ENCODE results near the gene AXIN1. TPM values are rescaled to one million over a fixed set of nuclear protein-coding genes. Genes with fewer than 3 reads are reported as not detected.

AXIN1 gene
- total and polyA plus RNA-seq, 9 of the 15 experiments (the other 6 are each of a cell fraction or from before 2014, with no cell fraction given), result 0.42 to 58.0 (median 25.9) TPM

DNA sequence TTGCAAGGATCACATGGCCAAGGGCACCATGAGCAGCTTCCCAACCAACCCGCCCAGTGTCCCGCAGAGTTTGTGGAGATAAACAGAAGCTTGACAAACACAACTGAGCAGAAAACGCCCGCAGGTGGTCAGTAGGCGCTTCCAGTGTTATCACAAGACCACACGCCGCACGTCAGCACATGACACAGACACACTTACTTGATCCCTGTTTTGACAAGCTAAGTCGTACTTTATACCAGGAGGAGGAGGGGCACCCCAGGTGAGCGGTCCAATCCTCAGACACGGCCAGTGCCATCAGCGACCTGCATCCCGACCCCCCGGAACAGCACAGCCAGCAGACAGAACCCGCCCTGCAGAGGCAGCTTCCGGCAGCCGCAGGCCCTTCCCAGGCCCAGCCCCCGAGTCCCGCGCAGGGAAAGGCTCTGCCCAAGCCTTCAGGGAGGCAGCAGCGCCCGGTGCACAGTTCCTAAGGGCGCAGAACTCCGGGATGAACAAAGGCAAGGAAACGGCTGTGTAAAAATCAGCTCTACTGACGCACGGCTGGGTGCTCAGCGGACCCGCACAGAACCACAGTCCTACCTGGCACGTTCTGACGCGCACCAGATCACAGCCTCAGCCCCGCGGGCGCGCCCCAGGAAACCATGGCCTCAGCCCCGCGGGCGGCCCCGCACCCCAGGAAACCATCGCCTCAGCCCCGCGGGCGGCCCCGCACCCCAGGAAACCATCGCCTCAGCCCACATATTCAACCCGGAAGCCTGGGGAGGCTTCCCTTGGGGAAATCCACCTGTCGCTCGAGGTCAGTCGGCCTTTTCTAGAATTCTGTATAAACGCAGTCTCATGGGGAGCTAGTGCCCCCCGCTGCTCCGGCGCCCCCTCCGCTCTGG, 27.8 kb downstream of the AXIN1 start (continued):
- TF ChIP-seq ZNF609 (CRISPR knock-in tag; IDR thresholded peaks at IDR 0.05; ENCODE audit: borderline replicate concordance), result no peak
- peak; percentile 89 for TF ChIP-seq TEAD4 (IDR thresholded peaks at IDR 0.05; ENCODE audit: low read length)
- TF ChIP-seq TEAD4 (CRISPR knock-in tag; IDR thresholded peaks at IDR 0.05; ENCODE audit: borderline replicate concordance), result no peak
- TF ChIP-seq CREM (IDR thresholded peaks at IDR 0.05; ENCODE audit: low read depth), result peak; percentile 92
- peak; percentile 65 for TF ChIP-seq GABPA (tag; conservative IDR thresholded peaks at IDR 0.05; ENCODE audit: low read depth)
- TF ChIP-seq MYNN (IDR thresholded peaks at IDR 0.05), result peak; percentile 69
- no peak for TF ChIP-seq MYNN (CRISPR knock-in tag; IDR thresholded peaks at IDR 0.05)
- TF ChIP-seq, protein P1, sequence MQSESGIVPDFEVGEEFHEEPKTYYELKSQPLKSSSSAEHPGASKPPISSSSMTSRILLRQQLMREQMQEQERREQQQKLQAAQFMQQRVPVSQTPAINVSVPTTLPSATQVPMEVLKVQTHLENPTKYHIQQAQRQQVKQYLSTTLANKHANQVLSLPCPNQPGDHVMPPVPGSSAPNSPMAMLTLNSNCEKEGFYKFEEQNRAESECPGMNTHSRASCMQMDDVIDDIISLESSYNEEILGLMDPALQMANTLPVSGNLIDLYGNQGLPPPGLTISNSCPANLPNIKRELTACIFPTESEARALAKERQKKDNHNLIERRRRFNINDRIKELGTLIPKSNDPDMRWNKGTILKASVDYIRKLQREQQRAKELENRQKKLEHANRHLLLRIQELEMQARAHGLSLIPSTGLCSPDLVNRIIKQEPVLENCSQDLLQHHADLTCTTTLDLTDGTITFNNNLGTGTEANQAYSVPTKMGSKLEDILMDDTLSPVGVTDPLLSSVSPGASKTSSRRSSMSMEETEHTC (IDR thresholded peaks at IDR 0.05), result peak; percentile 97
- peak; percentile 82 for TF ChIP-seq RAD51 (IDR thresholded peaks at IDR 0.05; ENCODE audit: borderline replicate concordance, low read depth)
- peak; percentile 88 for TF ChIP-seq KLF16 (IDR thresholded peaks at IDR 0.05)
- no peak for TF ChIP-seq ZNF444 (CRISPR knock-in tag; IDR thresholded peaks at IDR 0.05)
- peak; percentile 84 for TF ChIP-seq PKNOX1 (IDR thresholded peaks at IDR 0.05)
- TF ChIP-seq CXXC5 (CRISPR knock-in tag; IDR thresholded peaks at IDR 0.05), result peak; percentile 92
- TF ChIP-seq, protein P2, sequence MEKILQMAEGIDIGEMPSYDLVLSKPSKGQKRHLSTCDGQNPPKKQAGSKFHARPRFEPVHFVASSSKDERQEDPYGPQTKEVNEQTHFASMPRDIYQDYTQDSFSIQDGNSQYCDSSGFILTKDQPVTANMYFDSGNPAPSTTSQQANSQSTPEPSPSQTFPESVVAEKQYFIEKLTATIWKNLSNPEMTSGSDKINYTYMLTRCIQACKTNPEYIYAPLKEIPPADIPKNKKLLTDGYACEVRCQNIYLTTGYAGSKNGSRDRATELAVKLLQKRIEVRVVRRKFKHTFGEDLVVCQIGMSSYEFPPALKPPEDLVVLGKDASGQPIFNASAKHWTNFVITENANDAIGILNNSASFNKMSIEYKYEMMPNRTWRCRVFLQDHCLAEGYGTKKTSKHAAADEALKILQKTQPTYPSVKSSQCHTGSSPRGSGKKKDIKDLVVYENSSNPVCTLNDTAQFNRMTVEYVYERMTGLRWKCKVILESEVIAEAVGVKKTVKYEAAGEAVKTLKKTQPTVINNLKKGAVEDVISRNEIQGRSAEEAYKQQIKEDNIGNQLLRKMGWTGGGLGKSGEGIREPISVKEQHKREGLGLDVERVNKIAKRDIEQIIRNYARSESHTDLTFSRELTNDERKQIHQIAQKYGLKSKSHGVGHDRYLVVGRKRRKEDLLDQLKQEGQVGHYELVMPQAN (IDR thresholded peaks at IDR 0.05; ENCODE audit: borderline replicate concordance), result peak; percentile 73; the same call in 1 of the 2 replicates
- TF ChIP-seq NR2C2 (CRISPR knock-in tag; IDR thresholded peaks at IDR 0.05), result no peak
- TF ChIP-seq NR2C2 (tag; IDR thresholded peaks at IDR 0.05), result no peak
- TF ChIP-seq, protein P3, sequence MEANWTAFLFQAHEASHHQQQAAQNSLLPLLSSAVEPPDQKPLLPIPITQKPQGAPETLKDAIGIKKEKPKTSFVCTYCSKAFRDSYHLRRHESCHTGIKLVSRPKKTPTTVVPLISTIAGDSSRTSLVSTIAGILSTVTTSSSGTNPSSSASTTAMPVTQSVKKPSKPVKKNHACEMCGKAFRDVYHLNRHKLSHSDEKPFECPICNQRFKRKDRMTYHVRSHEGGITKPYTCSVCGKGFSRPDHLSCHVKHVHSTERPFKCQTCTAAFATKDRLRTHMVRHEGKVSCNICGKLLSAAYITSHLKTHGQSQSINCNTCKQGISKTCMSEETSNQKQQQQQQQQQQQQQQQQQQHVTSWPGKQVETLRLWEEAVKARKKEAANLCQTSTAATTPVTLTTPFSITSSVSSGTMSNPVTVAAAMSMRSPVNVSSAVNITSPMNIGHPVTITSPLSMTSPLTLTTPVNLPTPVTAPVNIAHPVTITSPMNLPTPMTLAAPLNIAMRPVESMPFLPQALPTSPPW (CRISPR knock-in tag; IDR thresholded peaks at IDR 0.05), result peak; percentile 82

Measured in K562 (cell line).